Muscle of back (tissue), 11 donors: ENCODE results near the gene CRYL1. TPM values are rescaled to one million over a fixed set of nuclear protein-coding genes. Genes with fewer than 3 reads are reported as not detected.

Source experiments
- DNase-seq, 3 donors: peaks; one replicate each; pipeline versions ENCODE4 v3.0.0 to v3.0.0-alpha.2; 2013
- polyA plus RNA-seq, 10 donors: library from polyadenylated mRNA; unstranded; fragments of 120-200 nt; gene quantifications; one replicate each; pipeline ENCODE4 v1.2.1, GENCODE V29; 2013; ENCODE audit not compliant: insufficient read length in 10 of 10

CRYL1 gene
- polyA plus RNA-seq, 10 donors: 20.7 to 35.3 (median 27.9) TPM

DNA sequence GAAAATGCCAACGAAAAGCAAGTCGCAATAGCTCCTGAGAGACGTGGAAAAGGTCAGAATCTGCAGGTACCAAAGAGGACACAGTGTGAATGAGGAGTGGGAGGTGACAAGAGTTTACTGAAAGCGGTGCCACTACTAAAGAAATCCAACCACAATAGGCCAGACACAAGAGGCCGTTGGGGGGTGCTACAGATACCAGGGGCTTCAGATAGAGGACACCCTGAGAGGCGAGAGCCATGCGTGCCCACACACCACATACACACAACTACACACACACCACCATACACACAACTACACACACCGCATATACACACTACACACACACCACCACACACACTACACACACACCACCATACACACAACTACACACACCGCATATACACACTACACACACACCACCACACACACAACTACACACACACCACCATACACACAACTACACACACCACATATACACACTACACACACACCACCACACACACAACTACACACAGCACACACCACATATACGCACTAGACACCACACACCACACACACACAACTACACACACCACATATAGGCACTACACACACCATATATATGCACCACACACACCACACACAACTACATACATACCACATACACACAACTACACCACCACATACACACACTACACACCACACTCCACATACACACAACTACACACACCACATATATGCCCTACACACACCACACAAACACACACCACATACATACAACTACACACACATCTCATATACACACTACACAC lies 28.5 kb downstream of the CRYL1 start:
- no peak for DNase-seq

DNA sequence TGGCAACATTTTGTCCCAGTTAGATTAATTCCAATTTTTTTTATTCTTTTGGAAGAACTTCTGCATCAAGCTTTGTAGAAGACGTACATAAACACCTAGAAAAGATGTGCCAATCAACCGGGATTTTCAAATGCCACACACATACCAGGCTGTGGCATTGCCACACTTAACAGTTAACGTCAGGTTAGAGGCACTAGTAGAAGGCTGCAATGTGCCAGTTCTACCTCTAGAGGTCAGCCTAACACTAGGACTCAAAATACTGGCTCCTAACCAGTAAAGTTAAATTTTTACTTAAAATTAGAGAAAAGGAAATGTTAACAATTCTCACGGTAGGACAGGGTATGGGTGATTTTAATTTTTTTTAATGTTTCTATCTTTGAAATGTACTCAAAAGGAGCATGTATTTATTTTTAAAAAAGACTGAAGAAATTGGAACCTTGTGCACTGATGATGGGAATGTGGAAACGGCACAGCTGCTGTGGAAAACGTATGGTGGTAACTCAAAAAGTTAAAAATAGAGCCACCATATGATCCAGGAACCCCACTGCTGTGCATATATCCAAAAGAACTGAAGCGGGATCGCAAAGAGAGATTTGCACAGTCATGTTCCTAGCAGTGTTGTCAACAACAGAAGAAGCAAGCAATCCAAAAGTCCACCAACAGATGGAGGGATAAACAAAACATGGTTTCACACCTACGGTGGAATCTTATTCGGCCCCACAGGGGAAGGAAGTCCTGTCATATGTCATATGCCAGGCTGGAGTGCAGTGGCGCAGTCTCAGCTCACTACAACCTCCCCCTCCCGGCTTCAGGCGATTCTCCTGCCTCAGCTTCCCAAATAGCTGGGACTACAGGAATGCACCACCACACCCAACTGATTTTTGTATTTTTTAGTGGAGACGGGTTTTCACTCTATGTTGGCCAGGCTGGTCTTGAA lies 30.3 kb downstream of the CRYL1 start:
- DNase-seq: peak; percentile 59 to 83 (median 70)

DNA sequence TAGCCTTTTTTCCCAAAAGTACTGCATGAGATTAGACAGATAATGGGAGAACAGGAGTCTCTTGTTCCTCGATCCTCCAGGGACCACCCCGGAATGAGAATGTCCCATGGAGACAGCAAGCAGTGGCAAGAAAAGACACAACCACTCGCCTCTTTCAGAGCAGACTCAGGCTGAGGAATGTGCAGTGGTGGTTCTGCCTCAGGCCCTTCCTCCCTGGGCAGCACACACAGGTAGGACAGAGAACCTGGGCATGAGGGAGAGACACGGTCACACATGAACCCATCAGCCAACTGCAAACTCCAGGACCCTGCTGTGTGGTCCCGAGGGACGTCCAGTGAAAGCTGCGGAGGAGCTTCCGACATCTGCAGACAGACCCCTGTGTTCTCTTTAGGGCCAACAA lies 31.0 kb downstream of the CRYL1 start:
- DNase-seq: peak in 1 of 3 donors; percentile 20

DNA sequence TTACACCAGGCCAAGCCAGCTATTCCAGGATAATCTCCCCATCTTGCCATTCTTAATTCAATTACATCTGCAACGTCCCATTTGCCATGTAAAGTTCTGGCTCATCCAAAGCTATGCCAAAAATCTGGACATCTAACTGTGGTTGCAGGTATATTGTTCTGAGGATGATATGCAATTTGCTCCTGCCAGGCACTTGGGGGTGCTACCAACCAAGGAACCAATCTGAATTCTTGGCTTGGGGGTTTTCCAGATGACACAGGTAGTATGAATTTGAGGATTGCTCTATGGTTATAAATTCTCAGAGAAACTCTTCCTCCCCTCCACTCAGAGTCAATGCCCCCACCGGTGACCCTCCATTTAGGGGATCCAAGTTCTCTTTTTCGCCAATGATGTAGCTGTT lies 33.0 kb downstream of the CRYL1 start:
- DNase-seq: peak in 1 of 3 donors; percentile 27

DNA sequence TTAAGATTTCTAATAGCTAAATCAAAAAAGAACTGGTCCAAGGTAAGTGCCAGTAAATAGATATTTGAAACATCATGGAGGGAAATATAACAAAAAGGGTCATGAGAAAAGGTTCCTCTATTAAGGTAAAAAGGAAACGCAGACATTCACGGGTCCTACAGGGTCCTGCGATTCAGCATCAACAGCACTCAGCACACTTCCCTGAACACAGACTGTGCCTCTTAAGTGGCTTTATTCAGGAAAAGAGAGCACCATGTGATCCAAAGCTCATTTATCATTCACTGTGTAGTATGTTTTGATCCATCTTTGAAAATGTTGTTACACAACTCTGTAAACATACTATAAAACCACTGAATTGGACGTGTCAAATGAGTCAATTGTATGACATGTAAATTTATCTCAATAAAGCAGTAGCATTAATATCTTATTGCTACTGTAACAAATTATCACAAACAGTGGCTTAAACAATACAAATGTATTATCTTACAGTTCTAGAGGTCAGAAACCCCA lies 33.7 kb downstream of the CRYL1 start:
- no peak for DNase-seq

DNA sequence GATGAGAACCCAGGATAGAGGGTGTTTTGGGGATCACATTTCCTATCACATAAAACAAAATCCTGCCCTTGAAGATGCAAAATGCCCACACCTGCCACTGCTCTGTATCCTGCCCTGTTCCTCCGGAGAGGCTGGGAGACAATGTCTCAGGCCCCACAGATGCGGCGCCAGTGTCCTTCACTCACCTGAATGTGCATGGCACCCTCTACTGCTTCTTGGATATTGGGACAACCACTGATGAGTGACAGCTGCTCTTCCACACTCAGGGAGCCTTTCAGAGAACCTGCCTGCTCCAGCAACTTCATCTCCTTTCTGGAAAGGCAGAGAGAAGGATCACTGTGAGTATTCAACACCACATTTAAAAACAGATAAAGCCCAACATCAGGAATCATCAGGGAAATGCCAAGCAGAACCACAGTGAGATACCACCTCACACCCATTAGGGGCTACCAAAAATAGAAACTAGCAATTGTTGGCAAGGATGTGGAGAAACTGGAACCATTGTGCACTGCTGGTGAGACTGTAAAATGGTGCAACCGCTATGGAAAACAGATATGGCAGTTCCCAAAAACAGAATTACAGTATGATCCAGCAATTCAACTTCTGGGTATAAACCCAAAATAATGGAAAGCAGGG lies 36.4 kb downstream of the CRYL1 start:
- DNase-seq: peak in 1 of 3 donors; percentile 40

DNA sequence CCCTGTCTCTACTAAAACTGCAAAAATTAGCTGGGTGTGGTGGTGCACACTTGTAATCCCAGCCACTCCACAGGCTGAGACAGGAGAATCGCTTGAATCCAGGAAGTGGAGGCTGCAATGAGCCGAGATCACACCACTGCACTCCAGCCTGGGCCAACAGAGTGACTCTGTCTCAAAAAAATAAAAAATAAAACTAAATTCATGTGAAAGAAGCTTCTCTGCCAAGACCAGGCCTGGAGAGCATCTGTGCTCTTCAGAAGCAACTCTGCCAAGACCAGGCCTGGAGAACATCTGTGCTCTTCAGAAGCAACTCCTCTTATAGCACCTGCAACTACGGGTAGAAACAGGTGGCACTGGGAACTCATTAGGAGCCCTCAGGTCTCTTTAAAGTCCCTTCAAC lies 37.7 kb downstream of the CRYL1 start:
- peak in 1 of 3 donors; percentile 36 for DNase-seq

DNA sequence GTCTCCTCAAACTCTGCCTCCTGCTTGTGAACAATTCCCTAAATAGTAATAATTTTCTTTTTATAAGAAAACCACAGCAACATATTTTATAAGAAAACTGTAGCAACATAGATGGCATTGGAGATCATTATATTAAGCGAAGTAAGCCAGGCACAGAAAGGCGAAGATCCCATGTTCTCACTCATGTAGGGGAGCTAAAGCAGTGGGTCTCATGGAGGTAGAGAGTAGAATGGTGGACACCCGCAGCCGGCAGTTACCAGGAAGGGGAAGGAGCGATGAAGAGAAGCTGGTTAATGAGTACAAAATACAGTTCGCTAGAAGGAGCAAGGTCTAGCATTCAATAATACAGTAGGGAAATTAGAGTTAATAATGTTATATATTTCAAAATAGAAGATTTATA lies 42.9 kb downstream of the CRYL1 start:
- no peak for DNase-seq

DNA sequence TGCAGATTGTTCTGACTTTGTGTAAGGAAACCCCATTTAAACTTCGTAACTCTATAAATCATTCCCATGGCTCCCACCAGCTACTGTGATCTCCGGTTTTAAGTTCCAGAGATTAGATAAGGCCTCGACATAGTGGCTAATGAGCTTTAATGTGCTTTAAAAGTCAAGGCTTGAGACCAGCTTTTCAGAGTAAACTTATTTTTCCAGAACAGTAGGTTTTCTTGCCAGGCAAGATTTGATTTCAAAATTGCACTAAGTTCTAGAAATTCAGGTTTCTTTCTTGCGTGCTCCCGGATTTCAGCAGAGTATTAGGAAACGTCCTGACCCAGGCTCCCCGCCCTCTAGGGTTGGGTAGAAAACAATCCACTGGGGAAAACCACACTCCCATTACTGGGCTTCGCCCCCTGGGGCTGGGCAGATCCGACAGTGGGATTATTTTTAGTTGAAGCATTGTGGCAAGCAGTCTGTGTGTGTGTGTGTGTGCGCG lies 43.3 kb downstream of the CRYL1 start:
- no peak for DNase-seq

DNA sequence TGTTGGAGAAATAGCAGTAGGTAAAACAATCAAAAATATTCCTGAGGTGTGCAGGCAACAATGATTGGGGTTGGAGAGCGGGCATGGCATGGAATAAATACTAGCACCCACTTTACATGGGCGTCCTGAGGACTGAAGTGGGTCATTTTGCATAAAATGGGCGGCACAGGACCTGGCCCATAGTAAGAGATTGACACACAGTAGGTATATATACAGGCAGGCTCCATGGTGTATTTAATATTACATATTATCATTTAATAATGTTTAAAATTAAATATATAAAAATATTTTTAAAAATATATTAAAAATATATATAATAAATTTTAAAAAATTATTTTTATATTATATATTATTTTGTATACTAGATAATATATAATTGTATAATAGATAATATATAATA lies 48.3 kb downstream of the CRYL1 start:
- no peak for DNase-seq

DNA sequence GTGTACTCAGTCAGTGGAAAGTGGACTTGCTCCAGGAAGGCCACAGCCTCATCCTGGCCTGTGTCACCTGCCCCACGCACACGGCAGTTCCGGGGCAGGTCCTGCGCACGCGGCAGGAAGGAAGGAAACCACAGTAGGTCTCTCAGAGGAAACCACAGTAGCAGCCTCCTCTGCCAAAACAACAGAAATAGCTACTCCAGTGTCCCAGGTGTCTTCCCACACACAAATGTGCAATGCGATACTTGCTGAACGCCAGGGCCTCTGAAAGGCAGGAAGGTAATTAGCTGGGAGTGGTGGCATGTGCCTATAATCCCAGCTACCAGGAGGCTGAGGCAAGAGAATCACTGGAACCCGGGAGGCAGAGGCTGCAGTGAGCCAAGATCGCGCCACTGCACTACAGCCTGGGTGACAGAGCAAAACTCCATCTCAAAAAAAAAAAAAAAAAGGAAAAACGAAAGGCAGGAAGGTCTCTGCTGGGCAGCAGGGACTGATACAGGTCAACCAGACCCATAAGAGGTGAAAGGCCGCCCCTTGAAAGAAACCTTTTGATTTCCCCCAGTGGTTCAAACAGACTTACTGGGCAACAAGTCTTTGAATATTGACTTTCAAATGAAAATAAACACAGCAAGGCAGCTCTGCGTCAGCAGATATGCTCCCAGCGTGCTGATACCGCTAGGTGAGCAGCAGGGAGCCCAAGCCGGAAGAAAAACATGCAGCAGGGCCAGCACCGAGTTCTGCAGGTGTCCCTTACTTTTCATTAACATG lies 49.5 kb downstream of the CRYL1 start:
- no peak for DNase-seq

DNA sequence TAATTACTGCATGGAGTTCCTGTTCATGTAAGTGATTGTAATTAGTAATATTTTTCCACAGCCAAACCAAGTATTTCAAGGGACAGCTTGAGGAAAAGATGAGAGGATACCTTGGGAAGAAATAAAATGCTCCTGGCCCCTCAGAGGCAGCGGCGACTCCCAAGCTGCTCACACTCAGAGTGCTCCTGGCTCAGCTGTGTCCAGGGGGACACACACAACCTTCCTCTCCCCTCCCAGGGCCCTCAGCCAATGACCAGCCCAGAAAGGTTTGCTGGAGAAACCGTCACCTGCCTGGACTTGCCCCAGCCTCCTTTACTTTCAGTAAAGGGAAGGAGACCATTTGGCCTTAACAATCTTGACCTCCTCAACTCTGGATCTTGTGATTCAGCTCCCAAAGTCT lies 51.1 kb downstream of the CRYL1 start:
- DNase-seq: no peak

DNA sequence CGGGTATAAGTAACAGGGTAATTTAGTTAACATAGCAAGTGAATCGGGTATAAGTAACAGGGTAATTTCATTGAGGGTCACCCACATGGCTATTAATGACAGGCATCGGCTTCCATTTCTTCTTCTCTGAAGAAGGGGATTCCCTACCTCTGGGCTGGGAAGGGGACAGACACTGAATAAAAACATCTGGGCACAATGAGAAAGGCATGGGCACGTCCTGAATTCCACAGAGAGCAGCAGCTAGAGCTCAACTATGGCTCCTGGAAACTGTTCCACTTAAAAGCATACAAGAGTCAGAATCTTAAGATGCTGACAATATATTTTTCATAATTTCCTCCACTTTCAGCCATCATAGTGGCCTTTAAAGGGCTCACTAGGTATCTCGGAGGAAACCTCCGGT lies 51.8 kb downstream of the CRYL1 start:
- no peak for DNase-seq

DNA sequence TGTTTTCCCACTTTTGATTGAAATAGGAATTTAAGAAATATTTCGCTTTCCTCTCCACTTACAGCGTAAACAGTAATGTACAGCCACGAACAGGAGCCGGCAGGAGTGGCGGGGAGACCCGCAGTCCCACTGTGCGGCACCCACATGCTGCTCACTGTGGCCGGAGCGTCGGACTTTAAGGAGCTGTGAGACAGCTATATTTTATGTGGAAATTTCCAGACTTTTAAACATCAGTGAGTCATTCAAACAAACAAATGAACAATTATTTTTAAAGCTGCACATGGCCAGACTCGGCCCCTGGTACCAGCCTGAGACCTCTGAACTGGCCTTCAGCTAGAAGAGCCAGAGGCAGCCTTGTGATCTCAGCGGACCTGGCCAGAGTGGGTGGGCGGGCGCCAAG lies 52.5 kb downstream of the CRYL1 start:
- no peak for DNase-seq

DNA sequence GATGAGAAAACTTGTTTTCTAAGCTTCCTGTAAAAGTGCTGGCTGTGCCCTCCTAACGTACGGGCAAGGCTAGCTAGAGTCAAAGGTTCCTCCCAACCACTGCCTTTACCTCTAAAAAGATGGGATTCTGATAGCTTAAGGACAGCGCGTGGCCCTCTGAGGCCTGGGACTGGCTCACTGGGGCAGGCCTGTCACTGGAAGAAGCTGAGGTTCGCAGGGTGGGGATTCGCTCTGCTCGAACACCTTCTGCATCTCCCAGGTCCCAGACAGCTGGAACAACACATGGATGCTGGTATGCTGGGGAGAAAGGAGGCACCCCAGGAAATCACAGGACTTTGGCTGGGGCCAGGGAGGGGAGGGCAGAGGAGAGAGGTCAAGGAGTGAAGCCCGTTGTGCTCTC lies 53.1 kb downstream of the CRYL1 start:
- no peak for DNase-seq

DNA sequence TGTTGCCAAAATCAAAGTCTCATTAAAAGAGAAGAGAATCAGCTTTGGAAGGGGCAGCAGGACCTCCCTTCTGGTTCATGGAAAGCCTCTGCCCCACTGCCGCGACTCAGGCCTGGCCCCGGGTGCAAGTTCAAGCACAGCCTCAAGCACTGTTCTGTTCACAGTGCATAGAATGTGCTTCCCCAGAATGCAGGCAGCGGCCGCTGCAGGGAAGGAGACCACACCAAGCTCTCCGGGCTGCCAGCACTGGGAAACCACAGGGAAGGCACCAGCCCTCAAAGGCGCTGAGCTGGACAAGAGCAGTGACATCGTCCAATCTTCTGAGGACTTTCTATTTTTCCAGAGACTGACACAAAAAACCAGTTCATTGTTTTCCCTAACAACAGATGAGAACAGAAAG lies 55.5 kb downstream of the CRYL1 start:
- DNase-seq: no peak

DNA sequence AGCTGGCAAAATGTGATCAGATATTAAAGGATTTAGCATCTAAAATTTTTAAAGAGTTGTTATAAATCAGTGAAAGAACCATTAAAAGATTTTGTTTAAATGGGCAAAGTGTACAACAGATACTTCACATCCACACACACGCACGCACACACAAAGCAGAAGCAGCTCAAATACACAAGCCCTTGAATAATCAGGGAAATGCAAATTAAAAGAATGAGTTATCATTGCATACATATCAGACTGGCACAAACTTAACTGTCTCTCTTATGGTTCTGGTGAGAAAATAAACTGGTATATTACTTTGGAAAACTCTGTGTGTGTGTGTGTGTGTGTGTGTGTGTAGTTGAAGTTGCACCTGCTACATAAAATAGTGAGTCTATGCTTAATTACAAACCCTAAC lies 59.3 kb downstream of the CRYL1 start:
- no peak for DNase-seq

DNA sequence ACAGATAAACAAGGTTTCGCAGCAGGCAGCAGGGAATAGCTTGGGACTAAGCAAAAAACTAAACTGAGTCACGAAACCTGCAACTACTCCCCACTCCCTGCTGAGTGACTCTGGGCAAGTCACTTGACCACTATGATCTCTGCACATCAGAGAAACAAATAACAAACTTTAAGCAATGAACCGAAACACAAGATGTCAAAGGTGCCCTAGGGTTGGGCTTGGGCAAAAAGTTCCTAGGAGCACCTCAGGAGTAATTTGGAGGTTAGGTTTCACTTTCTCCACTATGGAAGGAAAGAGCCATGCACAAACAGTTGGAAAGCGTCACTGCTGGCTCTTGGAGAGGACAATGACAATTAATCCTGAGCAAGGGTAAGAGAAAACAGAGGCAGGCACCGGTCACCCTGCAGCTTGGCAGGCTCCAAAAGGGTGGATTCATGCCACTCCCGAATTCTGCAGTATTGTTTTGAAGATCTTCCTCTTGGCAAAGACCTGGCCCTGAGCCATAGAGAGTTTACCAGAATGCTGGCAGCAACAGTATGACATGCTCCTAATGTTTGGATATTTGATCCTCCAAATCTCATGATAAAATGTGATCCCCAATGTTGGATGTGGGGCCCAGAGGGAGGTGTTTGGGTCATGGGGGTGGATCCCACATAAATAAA lies 60.3 kb downstream of the CRYL1 start:
- DNase-seq: no peak

DNA sequence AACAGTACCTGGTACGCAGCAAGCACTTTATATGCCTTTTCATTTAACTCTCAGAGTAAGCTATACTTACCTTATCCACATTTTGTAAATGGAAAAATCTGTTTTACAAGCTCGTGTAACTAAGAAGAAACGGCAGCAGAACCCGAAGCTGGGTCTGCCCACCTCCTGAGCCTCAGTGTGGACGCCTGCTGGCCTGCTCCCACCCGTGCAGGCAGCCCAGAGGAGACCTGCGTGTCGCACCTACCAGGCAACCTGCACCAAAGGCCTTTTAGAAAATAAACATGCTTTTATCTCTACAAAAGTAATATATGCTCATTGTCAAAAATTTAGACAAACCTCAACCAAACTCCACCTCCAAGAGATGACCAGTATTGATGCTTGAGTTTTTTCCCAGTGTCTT lies 62.7 kb downstream of the CRYL1 start:
- no peak for DNase-seq

DNA sequence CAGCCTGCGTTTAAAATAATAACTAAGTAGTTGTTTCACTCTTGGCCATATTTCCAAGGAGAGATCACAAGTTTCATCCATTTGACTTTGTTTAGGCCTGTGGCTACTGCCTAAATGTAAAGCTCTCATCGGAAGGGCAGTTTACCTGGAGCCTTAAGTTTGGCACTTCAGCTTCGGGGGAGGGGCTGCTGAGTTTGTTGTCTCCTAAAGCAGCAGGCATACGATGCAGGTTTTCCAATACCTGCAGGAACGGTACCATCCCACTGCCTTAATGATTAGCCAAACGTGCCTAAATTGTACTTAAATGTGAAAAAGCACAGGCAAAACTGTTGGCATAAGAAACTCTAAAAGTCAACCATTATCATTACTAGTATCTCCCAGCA lies 63.1 kb downstream of the CRYL1 start:
- no peak for DNase-seq
